DMS114 treated with DMSO at 0.1 percent for 48 hours (cell line): ENCODE results near the gene NGB.

Experiments used
- DNase-seq: peaks from one replicate; lab custom pipeline; 2025; ENCODE audit not compliant: unreplicated experiment; lab: John Stamatoyannopoulos, UW

The NGB gene

DNA sequence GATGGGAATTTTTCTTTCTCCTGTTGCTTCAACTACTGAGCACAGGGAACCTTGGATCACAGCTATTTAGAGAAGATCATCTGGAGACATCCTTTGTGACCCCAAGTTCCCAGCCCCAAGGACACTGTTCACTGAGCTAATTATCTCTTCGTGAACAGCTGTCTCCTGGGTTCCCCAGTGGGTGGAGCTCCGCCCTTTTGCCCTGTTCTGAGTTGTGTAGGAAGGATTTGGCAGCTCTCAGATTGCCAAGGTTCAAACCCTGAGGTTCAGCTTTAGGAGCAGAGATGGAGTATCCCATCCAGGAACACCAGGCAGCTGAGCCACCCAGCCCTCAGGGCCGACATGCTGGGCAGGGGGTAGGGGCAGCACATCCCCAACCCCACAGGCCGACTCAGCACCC lies 32.0 kb downstream of the NGB start:
- no peak for DNase-seq

DNA sequence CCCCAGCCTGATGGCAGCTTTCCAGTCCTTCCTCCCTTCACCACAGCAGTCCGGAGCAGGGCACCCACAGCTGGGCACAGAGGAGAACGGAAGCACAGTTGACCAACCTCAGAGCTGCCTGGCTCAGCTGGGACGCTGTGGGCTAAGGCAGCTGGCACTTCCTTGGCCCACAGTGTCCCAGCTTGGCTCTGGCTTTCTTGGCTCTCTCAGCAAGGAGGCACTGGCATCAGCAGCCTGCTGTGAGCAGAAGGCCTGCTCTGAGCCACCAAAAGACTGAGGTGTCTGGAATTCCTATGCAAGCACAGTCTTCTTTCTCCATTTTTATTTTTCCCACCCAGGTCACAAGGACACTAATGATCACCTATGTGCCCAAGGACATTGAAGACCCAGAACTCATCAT lies 32.6 kb downstream of the NGB start:
- DNase-seq: no peak

DNA sequence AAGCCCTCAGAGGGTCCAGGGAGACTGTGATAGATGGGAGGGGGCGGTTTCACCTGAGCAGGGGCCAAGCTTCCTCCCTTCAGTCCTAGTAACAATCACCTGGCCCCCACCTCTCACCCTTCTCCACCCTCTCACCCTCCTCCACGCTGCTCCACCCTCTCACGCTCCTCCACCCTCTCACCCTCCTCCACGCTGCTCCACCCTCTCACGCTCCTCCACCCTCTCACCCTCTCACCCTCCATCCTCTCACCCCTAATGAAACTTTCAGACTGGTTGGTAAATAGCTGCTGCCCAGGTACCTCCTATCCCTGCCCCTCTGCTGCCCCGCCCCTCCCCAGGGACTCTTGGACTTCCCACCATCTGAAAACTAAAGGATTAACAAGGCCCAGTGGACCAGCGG lies 34.2 kb downstream of the NGB start:
- DNase-seq: no peak

DNA sequence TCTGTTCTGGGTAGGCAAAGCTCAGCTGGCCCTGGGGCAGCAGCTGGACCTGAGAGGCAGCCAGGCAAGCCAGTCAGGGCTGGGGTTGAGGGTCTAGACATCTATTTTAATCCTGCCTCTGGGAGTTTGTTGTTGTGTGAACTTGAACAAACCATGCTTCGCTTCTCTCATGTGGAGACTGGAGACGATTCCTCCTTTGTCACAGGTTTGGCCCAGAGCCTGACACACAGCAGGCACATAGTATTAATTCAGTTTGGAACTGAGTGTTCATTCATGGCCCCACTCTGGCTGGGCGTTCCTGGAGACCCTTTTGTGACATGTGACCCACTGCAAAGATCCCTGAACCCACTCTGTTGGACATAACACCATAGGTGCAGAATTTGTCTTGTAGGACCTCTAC lies 39.3 kb downstream of the NGB start:
- DNase-seq: no peak

DNA sequence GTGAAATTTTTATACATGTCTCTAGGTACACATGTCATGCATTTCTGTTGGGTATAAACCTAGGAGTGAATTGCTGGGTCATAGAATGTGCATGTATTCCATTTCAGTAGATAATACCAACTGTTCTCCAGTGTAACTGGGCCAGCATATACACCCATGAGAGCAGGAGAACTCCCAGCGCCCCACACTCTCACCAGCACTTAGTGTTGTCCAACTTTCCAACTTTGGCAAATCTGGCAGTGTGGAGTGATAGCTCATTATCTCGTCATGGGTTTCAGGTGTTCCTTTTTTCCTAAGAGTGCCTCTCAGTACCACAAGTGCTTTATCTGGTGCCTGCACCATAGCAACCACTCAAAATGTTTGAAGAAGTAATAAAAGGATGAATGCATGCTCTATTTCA lies 40.1 kb downstream of the NGB start:
- no peak for DNase-seq

DNA sequence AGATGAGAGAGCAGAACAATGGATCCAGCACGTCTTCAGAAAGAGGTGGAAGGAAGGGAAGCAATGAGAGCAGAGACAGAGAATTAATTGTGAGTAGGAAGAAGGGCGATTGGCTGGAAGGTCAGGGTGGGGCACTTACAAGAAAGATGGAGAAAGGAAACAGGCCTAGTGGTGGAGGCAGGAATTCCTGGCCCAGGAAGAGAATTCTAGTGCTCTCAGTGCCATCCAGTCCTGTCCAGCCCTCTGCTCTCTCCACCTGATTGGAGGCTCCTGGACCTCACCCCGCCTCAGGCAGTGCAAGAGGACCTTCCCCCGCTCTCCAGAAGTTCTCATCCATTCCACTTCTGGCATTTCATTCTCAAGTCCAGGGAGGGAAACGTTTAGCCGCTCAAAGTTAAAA lies 43.0 kb downstream of the NGB start:
- no peak for DNase-seq

DNA sequence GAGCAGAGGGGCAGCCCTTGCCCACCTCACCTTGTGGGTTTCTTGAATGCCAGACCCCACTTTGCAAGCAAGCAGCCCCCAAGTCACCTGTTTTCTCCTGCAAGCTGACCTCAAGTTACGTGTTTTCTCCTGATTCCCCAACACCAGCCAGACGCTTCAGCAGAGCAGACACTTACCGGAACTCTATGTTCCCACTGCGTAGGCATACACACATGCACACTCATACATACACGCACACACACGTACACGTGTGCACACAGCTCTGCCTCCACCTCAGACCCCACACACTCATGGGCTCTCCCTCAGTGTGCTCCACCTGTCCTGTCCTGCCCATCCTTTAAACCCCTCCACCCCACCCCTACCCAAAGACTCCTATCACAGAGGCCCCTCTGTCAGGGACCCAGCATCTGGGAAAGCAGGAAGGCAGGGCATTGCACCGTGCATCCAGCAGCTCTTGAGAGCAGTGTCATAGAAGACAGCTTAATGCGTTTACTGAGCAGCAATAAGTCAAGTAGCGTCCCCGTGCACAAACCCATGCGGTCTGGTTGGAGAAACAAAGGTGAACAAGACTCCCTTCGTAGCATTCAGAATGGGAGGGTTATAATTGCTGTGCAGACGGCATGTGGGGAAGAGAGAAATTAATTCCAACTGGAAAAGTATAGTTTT lies 45.0 kb downstream of the NGB start:
- no peak for DNase-seq

DNA sequence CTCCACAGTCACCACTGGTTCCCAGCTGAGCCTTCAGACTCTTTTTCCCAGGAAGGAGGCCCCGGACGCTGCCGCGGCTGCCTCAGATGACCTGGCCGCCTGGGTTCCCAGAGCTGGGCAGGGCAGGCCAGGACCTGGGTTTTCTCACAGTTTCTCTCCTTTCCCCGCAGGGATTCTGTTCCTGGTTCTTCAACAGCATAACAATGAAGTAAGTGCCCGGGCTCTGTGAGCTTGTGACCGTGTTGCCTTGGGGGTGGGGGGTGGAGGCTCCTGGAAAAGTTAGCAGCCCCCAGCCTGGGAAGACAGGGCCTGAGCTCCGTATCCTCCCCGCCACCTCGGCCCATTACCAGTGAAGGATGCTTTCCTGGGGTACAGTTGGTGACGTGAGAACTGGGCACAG lies 45.8 kb downstream of the NGB start:
- no peak for DNase-seq

DNA sequence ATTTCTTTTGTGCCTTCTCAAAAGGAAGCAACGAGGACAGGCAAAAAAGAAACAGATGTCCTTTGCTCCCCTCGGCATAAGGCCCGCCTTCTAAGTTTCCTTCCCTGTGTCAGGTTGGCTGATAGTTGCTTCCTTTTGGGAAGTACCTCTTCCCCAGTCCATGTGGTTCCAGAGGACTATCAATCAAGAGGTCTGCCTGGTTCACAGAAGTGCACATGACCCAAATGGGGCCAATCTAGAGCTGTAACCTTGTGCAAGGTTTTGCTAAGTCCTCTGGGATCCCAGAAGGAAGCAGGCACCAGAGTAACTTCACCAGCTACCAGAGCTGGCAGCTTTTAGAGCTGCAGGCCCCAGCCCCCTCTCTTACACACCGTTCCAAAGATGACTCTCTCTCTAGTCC lies 46.8 kb downstream of the NGB start:
- no peak for DNase-seq

DNA sequence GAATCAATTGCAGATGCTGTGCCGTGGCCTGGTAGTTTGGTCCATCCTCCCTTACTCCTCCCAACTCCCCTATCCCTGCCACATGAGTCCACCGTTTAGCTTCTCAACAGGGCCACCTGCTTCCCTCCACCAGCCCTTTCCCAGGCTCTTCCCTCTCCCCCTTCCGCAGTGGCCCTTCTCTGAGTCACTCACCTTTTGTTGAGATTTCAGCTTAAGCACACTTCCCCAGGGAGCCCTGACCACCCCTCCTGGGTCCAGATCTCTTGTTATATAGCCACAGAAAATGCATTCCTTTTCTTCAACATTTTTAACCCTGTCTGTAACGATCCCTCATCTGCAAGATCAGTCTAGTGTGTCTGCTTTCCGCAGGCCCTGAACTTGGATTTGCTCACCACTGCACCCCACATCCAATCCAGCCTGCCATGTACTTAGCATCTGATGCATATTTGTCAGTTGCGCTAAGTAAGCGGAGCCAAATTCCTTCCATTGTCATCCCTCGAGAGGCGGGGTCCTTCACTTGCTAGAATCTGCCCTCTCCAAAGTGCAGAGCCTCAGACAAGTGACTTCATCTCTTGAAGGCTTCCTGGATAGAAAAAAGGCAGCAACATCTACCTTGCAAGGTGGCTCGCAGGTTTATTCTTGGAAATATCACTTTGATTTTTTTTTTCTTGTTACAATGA lies 48.3 kb downstream of the NGB start:
- DNase-seq: no peak

DNA sequence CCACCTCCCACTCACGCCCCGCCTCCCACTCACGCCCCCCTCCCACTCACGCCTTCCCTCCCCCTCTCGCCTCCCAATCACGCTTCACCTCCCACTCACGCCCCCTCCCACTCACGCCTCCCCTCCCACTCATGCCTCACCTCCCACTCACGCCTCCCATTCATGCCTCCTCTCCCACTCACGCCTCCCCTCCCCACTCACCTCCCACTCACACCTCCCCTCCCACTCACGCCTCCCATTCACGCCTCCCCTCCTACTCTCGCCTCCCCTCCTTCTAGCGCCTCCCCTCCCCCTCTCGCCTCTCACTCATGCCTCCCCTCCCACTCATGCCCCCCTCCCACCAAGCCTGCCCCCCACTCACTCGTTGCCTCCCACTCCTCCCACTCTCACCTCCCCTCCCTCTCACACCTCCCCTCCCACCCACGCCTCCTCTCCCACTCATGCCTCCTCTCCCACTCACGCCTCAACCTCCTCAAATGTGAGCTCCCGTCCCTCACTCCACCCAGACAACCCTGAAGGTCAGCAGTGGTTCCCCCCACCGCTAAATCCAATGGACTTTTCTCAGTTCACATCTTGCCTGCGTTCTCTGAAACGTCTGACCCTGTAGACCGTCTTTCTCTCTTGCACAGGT lies 49.6 kb downstream of the NGB start:
- no peak for DNase-seq

DNA sequence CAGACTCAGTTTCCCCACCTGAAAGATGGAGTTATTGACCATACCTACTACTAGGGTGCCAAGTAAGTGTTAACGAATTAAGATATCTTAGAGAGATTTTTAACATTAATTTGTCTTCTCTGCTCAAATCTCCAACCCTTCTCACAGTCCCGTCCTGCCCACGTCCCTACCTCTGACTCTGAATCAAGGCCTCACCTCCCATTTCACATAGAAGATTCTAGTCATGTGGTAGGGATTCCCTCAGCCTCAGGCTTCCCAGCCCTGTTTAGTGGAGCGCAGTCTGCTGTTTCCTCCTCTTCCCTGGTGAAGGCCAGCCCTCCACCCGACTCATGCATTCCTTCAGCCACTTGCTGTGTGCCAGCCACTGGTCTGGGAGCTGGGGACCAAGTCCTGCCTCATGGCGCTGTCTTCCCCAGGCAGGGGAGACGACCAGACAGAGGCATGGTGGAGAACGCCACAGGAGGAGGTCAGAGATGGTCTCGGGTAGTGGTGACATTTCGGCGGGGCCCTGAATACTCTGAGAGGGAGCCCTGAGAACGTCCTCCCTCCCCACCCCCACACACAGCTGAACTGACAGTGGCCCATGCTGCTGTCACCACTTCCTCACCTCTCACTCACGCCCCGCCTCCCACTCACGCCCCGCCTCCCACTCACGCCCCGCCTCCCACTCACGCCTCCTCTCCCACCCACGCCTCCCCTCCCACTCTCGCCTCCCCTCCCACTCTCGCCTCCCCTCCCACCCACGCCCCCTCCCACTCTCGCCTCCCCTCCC lies 50.6 kb downstream of the NGB start:
- no peak for DNase-seq

DNA sequence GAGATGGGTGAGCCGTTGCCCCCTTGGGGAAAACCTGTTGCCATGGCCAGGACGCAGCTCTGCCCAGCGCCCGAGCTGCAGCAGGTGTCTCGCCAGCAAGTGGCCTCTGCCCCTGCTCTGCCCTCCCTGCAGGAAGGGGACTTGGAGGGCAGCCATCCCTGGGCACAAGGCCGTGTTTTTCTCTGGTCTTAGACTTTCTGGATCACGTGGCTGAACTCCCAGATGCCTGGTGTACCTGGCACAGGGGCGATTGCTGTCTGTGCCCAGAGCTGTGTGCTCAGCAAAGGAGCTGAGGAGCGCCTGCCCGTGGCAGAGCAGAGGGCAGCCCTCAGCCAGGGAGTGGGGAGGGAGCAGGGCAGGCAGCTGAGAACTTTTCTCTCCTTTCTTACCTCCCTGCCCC lies 51.4 kb downstream of the NGB start:
- DNase-seq: no peak

DNA sequence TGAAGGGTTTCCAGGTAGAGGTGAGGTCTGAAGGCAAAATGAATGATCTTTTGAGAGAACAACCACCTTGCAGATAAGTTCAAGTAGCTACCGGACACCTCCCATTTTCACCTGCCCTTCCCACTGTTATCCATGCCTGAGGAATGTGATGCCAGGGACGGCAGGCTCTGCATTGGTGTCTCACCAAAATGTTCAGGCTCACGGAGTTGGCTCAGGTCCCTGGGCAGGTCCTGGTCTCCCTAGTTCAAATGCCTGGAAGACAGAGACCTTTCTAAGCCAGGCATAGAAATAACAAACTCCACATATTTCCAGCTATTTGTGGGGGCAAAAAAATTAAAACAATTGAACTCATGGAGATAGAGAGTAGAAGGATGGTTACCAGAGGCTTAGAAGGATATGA lies 53.5 kb downstream of the NGB start:
- no peak for DNase-seq
